ENCODE data around the gene FGF14.

The FGF14 gene

GRCh38 chr13:102220681-102221228 lies 181.1 kb downstream of the FGF14 start (continued):
- TF ChIP-seq ZNF610 (tag by site-specific recombination; IDR thresholded peaks at IDR 0.05; ENCODE audit: borderline replicate concordance) (no peak), ZNF16 (tag by site-specific recombination; IDR thresholded peaks at IDR 0.05; ENCODE audit: low read depth) (no peak)

- CTCF ChIA-PET: no interaction called here
- POLR2A ChIA-PET: no interaction called here
- Histone ChIP-seq H3K27ac (ENCODE audit: extremely low read depth, low read depth, low read length) (no peak overlapping the region), H3K9me3 (ENCODE audit: control insufficient read depth, insufficient read depth, low read depth, low read length) (no peaks in the 10 kb centered on the region), H3K4me1 (ENCODE audit: control insufficient read depth, insufficient read depth, low read length) (no peaks in the 10 kb centered on the region), H3K36me3 (ENCODE audit: control insufficient read depth in 2 of 2, insufficient read depth in 1 of 2, low read length in 2 of 2) (no peaks in the 10 kb centered on the region), H3K4me3 (ENCODE audit: low read depth, low read length) (no peak overlapping the region)
- TF ChIP-seq, protein P1, sequence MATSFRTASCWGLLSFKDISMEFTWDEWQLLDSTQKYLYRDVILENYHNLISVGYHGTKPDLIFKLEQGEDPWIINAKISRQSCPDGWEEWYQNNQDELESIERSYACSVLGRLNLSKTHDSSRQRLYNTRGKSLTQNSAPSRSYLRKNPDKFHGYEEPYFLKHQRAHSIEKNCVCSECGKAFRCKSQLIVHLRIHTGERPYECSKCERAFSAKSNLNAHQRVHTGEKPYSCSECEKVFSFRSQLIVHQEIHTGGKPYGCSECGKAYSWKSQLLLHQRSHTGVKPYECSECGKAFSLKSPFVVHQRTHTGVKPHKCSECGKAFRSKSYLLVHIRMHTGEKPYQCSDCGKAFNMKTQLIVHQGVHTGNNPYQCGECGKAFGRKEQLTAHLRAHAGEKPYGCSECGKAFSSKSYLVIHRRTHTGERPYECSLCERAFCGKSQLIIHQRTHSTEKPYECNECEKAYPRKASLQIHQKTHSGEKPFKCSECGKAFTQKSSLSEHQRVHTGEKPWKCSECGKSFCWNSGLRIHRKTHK (tag by site-specific recombination; IDR thresholded peaks at IDR 0.05): no peak
- TF ChIP-seq ZNF148 (tag by site-specific recombination; IDR thresholded peaks at IDR 0.05; ENCODE audit: borderline replicate concordance) (no peak), ZSCAN30 (tag by site-specific recombination; IDR thresholded peaks at IDR 0.05) (no peak), KLF10 (tag by site-specific recombination; IDR thresholded peaks at IDR 0.05) (no peak), ZNF561 (tag by site-specific recombination; IDR thresholded peaks at IDR 0.05; ENCODE audit: borderline replicate concordance) (no peak), ZNF544 (tag by site-specific recombination; IDR thresholded peaks at IDR 0.05) (no peak), ZNF654 (tag by site-specific recombination; IDR thresholded peaks at IDR 0.05; ENCODE audit: low read depth) (no peak), ZNF670 (tag by site-specific recombination; IDR thresholded peaks at IDR 0.05; ENCODE audit: low read depth) (no peak), ZNF121 (tag by site-specific recombination; IDR thresholded peaks at IDR 0.05) (no peak), REPIN1 (tag by site-specific recombination; IDR thresholded peaks at IDR 0.05; ENCODE audit: low read depth) (no peak), GLI2 (tag by site-specific recombination; IDR thresholded peaks at IDR 0.05; ENCODE audit: borderline replicate concordance, low read depth) (no peak), HOXA7 (CRISPR knock-in tag; IDR thresholded peaks at IDR 0.05; ENCODE audit: borderline replicate concordance) (no peak), HOXC10 (CRISPR knock-in tag; IDR thresholded peaks at IDR 0.05) (no peak), ZNF701 (tag by site-specific recombination; IDR thresholded peaks at IDR 0.05) (no peak), HOXD13 (CRISPR knock-in tag; IDR thresholded peaks at IDR 0.05; ENCODE audit: borderline replicate concordance) (no peak), ZNF677 (tag by site-specific recombination; IDR thresholded peaks at IDR 0.05) (no peak), ZNF211 (tag by site-specific recombination; IDR thresholded peaks at IDR 0.05; ENCODE audit: low read depth) (no peak), ZNF621 (tag by site-specific recombination; IDR thresholded peaks at IDR 0.05) (no peak)
- TF ChIP-seq, protein P2, sequence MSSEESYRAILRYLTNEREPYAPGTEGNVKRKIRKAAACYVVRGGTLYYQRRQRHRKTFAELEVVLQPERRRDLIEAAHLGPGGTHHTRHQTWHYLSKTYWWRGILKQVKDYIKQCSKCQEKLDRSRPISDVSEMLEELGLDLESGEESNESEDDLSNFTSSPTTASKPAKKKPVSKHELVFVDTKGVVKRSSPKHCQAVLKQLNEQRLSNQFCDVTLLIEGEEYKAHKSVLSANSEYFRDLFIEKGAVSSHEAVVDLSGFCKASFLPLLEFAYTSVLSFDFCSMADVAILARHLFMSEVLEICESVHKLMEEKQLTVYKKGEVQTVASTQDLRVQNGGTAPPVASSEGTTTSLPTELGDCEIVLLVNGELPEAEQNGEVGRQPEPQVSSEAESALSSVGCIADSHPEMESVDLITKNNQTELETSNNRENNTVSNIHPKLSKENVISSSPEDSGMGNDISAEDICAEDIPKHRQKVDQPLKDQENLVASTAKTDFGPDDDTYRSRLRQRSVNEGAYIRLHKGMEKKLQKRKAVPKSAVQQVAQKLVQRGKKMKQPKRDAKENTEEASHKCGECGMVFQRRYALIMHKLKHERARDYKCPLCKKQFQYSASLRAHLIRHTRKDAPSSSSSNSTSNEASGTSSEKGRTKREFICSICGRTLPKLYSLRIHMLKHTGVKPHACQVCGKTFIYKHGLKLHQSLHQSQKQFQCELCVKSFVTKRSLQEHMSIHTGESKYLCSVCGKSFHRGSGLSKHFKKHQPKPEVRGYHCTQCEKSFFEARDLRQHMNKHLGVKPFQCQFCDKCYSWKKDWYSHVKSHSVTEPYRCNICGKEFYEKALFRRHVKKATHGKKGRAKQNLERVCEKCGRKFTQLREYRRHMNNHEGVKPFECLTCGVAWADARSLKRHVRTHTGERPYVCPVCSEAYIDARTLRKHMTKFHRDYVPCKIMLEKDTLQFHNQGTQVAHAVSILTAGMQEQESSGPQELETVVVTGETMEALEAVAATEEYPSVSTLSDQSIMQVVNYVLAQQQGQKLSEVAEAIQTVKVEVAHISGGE (tag by site-specific recombination; conservative IDR thresholded peaks at IDR 0.05; ENCODE audit: low read depth): no peak
These were observed 186.9 kb downstream of the FGF14 start for GRCh38 chr13:102214956-102215355.
